NCI-H1436 treated with DMSO at 0.1 percent for 48 hours (cell line): ENCODE data around the gene RIPPLY3.

Experiments
- DNase-seq: peaks from one replicate; lab custom pipeline; 2025; lab: John Stamatoyannopoulos, UW

Gene RIPPLY3

GRCh38 chr21:37061926-37062592 is 55.6 kb downstream of the RIPPLY3 start:
- DNase-seq: no peak

GRCh38 chr21:37062593-37062935 is 56.1 kb downstream of the RIPPLY3 start:
- DNase-seq: no peak

DNA sequence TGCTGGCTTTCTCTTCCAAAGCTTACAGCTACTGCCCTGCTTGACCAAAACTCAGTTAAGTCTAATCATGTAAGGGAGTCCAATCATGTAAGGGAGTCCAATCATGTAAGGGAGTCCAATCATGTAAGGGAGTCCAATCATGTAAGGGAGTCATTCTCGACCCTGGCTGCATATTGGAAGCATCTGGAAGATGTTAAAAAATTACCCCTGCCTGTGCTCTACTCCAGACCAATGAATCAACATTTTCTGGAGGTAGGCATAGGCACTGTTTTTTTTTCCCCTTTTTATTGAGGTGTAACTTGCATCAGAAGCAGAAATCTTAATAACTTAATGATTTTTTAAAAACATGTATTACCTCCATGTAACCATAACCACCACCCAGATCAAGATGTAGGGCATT is 56.9 kb downstream of the RIPPLY3 start:
- no peak for DNase-seq

DNA sequence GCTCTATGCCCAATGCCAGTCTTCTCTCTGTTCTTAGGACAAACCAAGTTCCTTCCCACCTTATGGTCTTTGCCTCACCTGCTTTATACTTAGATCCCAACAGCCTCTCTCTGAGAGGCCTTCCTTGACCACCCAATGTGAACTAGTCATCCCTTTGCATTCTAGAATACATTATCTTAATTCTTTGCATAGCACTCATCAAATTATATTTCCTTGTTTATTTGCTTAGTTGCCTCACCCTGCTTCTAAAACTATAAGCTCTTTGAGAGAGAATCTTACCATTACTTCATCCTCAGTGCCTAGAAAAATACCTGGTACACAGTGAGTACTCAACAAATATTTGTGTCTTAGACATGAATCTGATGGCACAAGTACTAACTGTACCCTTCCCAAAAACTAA is 58.3 kb downstream of the RIPPLY3 start:
- no peak for DNase-seq

- DNase-seq: no peak
Observed at GRCh38 chr21:37065561-37066177, 59.2 kb downstream of the RIPPLY3 start.
